Activated CD8-positive, alpha-beta memory T cell treated with anti-CD3 and anti-CD28 coated beads, Interleukin-2, amount 50 U/mL, for 24 hours (primary cell): Measurements from ENCODE around the gene MSI1.

Experiments used
- DNase-seq: peaks from one replicate; pipeline ENCODE4 v3.0.0-alpha.2; 2020; ENCODE audit errors: extremely low read depth

The MSI1 gene

DNA sequence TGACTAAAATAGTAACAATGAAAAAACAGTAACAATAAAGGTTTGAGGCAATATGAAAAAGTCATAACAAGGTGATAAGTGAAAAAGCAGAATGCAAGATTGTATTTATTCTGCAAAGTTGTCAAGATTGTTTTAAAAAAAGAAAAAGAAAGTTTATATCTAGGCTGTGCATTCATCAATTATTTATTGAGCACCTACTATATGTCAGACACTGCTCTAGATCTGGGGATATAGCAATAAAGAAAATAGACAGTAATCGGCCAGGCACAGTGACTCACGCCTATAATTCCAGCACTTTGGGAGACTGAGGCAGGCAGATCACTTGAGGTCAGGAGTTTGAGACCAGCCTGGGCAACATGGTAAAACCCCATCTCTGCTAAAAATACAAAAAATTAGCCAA is 45.2 kb downstream of the MSI1 start:
- DNase-seq = no peak

DNA sequence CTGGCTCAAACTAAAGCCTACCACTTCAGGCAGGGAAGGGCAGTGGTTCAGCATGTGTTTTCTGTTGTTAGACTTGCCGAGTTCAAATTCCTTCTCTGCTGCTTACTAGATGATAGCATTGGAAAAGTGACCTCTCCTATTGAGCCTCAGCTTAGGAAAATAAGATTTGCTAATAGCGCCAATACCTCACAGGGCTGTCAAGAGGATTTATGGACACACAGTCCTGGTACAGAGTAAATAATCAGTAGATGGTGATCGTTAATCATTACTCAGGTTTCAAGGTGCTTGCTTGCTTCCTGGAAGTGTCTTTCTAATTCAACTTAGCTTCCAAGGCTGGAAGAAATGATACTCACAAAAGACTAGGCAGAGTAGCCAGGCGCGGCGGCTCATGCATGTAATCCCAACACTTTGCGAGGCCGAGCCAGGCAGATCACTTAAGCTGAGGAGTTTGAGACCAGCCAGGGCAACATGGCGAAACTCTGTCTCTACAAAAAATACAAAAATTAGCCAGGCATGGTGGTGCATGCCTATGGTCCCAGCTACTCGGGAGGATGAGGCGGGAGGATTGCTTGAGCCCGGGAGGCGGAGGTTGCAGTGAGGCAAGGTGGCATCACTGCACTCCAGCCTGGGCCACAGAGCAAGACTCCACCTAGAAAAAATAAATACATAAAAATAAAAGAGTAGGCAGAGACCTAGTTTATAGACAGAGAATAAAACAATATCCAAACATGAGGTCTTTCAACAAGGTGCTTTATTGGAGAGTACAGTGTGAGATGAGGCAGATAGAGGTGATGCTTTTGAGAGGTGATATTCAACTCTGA is 47.4 kb downstream of the MSI1 start:
- no peak for DNase-seq

DNA sequence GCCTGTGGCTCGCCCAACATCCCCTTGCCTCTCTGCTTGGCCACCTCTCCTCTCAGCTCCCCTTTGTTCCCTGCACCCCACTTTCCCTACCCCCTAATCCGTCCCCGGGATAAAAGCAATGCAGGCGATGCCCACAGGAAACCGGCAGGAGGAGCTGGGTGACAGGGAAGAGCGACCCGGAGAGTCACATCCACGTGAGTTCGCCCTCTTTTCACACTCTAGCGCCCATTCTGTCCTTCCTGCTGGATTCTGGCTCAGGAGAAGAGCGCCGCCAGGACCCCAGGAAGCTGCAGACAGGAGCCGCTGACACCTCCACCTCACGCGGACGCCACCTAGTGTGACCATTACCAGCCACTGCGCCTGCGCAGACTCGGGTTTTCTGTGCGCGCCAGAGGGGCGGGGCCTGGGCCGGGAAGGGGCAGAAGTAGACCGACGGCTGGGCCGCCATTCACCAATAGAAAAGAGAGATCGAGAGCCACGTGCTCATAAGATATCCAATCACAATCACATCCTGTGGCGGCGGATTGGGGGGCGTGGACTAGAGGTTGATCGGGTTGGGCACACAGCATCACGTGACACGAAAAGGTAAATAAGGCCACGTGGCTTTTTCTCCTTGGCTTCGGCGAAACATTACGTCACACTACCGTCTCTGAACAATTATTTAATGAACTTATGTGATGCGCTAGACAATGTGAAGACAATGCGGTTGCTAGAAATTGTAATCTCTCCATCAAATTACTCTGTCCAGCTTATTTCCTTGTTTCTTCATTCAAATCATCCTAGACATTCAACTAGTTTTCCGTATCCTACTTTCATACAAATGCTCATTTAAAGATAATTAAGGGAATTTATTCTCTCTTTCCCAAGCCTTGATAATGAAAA is 51.5 kb downstream of the MSI1 start:
- peak; percentile 100 for DNase-seq

DNA sequence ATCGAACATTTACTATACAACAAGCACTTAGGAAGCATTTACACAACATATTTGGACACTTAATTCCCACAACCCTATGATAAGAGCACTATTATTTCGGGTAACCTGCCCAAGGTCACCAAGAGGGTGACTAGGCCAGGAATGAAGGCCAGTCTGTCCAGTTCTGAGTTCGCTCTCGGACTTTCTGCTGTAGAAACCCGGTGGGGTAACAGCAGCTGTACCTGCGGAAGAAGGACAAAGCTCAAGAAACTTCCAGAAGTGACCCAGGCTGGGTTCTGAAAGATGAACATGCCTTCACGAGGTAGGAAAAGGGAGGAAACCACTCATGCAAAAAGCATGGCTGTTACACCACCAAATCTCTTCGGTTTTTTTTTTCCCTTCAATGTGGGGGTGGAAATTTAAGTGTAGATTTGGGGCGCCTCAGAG is 52.2 kb downstream of the MSI1 start:
- DNase-seq = no peak

- DNase-seq = no peak
These were observed 54.7 kb downstream of the MSI1 start for GRCh38 chr12:120314220-120314619.

DNA sequence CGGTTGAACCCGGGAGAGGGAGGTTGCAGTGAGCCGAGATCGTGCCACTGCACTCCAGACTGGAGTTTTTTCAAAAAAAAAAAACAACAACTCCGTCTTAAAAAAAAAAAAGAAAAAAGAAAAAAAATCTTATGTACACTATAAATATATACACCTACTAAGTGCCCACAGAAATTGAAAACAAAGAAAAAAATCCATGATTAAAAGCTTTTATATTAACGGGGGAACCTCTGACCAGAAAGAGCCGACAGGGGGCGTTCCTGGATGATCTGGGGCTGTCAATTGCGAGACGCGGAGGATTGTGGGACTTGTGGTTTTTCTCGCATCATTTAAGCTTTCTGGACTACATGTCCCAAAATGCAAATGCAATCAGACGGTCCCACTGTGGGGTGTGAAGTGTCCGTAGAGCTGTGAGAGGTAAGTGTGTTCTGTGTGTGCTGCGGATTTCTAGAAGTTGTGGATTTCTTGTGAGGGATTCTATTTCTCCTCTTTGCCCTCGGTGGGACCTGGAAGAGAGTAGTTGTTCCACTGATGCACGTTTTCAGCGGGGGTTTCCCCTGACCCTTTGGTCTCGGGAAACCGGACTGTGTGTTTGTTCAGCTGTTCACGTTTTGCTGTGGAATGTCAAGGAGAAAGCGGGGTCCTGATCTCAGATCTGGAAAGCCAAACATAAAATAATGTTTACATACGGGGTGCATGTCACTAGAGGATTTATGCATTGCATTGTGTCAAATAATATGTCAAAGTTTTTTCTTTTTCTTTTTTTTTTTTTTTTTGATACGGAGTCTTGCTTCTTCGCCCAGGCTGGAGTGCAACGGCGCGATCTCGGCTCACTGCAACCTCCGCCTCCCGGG is 66.8 kb downstream of the MSI1 start, which contains the start of gene SIRT4:
SIRT4 (plus strand) TSS at position 360 of the 854 bp plus-strand sequence. CDS start 1,241 bp downstream, outside the sequence.
- peak; percentile 78 for DNase-seq

- DNase-seq = peak; percentile 69
These were observed 76.1 kb downstream of the MSI1 start, which contains the start of gene RNU4-1 for GRCh38 chr12:120292661-120293531. Gene RNU4-1, minus strand, starts transcription at chr12:120293237.

- no peak for DNase-seq
These were observed 76.6 kb downstream of the MSI1 start for GRCh38 chr12:120292411-120292660.
